SU-DHL-6 (cell line): Measurements from ENCODE around the gene UEVLD.

Experiments used
- H2AFZ ChIP-seq: fragments of 200-600 bp; sonication (generic); 2 replicates; pipeline ENCODE4 v1.6.1; 2014; ENCODE audit warnings: low read depth, mild to moderate bottlenecking, moderate library complexity, mixed read lengths, antibody characterized with exemption, low read length; ENCODE audit not compliant: severe bottlenecking
- H3F3A ChIP-seq: fragments of 200-600 bp; shearing (Covaris generic); 2 replicates; pipeline ENCODE4 v1.6.0; 2016; ENCODE audit warnings: antibody characterized with exemption, mild to moderate bottlenecking; ENCODE audit not compliant: insufficient read depth
- H3K27ac ChIP-seq: fragments of 200-600 bp; sonication (generic); 2 replicates; pipeline ENCODE4 v1.5.1; 2016; ENCODE audit warnings: low read depth, mild to moderate bottlenecking, low read length, moderate library complexity, mixed read lengths
- H3K27me3 ChIP-seq: fragments of 200-600 bp; sonication (generic), shearing (Covaris generic); 2 replicates; pipeline ENCODE4 v1.6.0; 2014; ENCODE audit warnings: mild to moderate bottlenecking, low read length
- H3K36me3 ChIP-seq: fragments of 200-600 bp; sonication (generic); 2 replicates; pipeline ENCODE4 v1.6.1; 2014; ENCODE audit warnings: mild to moderate bottlenecking, low read length, mixed read lengths
- H3K4me2 ChIP-seq: fragments of 300-600, 200-600 bp; shearing (Covaris generic), sonication (generic); 2 replicates; pipeline ENCODE4 v1.6.0; 2014; ENCODE audit warnings: low read length, low read depth, mild to moderate bottlenecking; ENCODE audit not compliant: poor library complexity, severe bottlenecking
- H3K4me3 ChIP-seq: fragments of 200-600 bp; sonication (generic); 2 replicates; pipeline ENCODE4 v1.5.1; 2014; ENCODE audit warnings: antibody characterized with exemption, low read length, mild to moderate bottlenecking, mixed read lengths; ENCODE audit not compliant: insufficient read depth, poor library complexity, severe bottlenecking
- H3K79me2 ChIP-seq: fragments of 200-600 bp; sonication (generic); 2 replicates; pipeline ENCODE4 v1.6.1; 2014; ENCODE audit warnings: mild to moderate bottlenecking, low read length, moderate library complexity; ENCODE audit not compliant: insufficient read depth
- H3K9ac ChIP-seq: fragments of 200-600 bp; sonication (generic); 2 replicates; pipeline ENCODE4 v1.7.0; 2014; ENCODE audit warnings: mild to moderate bottlenecking, low read length
- H3K9me2 ChIP-seq: fragments of 200-600 bp; sonication (generic); replicated peaks from 2 replicates; pipeline ENCODE4 v1.6.1; 2014; ENCODE audit warnings: low read length; ENCODE audit not compliant: insufficient read depth
- H3K9me3 ChIP-seq: fragments of 200-600 bp; sonication (generic); 2 replicates; pipeline ENCODE4 v1.6.1; 2014; ENCODE audit warnings: low read length, mixed read lengths; ENCODE audit not compliant: insufficient read depth
- H4K20me1 ChIP-seq: fragments of 200-600 bp; sonication (generic); 2 replicates; pipeline ENCODE4 v1.6.1; 2014; ENCODE audit warnings: low read depth, mild to moderate bottlenecking, antibody characterized with exemption, low read length, moderate library complexity, mixed read lengths
- EZH2phosphoT487 ChIP-seq: fragments of 200-600 bp; sonication (generic), shearing (Covaris generic); conservative IDR thresholded peaks from 2 replicates; pipeline ENCODE4 v1.6.1; 2018; ENCODE audit warnings: mild to moderate bottlenecking, antibody characterized with exemption, low read length, moderate library complexity, mixed read lengths
- TF ChIP-seq, protein P1 (sequence below): fragments of 200-600 bp; sonication (generic); IDR thresholded peaks from one replicate; pipeline ENCODE4 v1.5.1; 2017; ENCODE audit warnings: antibody characterized with exemption, mild to moderate bottlenecking, low read length, moderate library complexity; ENCODE audit not compliant: insufficient read depth, poor library complexity, severe bottlenecking

Gene UEVLD

DNA sequence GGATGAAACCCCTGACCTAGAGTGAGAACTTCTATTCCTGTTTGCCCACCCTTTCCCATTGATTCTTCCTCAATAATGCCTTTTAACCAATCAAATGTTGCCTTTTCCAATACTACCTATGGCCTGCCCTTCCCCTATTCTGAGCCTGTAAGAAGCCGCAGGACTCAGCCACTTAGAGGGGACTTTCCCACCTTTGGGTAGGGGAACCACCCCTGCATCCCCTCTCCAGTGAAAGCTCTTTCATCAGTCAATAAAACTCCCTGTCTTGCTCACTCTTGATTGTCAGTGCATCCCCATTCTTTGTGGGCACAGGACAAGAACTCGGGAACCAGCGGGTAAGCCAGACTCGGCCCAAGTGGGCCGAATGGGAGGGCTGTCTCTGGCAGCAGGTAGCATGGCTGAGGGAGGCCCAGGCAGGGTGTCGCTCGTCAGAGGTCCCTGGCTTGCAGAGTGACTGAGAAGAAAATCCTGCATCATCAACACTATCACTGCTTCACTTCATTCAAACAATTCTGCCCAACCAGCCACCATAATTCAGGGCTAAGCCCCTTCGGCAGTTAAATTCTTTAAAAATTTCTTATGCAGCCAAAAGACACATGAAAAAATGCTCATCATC, 102.5 kb downstream of the UEVLD start:
- Histone ChIP-seq H3K4me2 (no peak overlapping the region), H3K27ac (no peak overlapping the region), H3F3A (no peaks in the 10 kb centered on the region), H3K36me3 (peaks cover 19% of the 10 kb centered on the region), H3K79me2 (no peaks in the 10 kb centered on the region), H3K27me3 (no peaks in the 10 kb centered on the region), H3K9ac (no peak overlapping the region), H4K20me1 (no peaks in the 10 kb centered on the region), H3K9me3 (no peaks in the 10 kb centered on the region), H3K9me2 (no peaks in the 10 kb centered on the region), H2AFZ (no peak overlapping the region), H3K4me3 (no peak overlapping the region)
- TF ChIP-seq, protein P1, sequence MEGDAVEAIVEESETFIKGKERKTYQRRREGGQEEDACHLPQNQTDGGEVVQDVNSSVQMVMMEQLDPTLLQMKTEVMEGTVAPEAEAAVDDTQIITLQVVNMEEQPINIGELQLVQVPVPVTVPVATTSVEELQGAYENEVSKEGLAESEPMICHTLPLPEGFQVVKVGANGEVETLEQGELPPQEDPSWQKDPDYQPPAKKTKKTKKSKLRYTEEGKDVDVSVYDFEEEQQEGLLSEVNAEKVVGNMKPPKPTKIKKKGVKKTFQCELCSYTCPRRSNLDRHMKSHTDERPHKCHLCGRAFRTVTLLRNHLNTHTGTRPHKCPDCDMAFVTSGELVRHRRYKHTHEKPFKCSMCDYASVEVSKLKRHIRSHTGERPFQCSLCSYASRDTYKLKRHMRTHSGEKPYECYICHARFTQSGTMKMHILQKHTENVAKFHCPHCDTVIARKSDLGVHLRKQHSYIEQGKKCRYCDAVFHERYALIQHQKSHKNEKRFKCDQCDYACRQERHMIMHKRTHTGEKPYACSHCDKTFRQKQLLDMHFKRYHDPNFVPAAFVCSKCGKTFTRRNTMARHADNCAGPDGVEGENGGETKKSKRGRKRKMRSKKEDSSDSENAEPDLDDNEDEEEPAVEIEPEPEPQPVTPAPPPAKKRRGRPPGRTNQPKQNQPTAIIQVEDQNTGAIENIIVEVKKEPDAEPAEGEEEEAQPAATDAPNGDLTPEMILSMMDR: no peak
- no peak for TF ChIP-seq EZH2phosphoT487
